Activated gamma-delta T cell treated with Interleukin-2 at 50 U/mL for 16 hours (primary cell): ENCODE data around the gene KCTD17.

Source experiments
- DNase-seq: peaks from one replicate; pipeline ENCODE4 v3.0.0-alpha.2; 2020

KCTD17 gene

DNA sequence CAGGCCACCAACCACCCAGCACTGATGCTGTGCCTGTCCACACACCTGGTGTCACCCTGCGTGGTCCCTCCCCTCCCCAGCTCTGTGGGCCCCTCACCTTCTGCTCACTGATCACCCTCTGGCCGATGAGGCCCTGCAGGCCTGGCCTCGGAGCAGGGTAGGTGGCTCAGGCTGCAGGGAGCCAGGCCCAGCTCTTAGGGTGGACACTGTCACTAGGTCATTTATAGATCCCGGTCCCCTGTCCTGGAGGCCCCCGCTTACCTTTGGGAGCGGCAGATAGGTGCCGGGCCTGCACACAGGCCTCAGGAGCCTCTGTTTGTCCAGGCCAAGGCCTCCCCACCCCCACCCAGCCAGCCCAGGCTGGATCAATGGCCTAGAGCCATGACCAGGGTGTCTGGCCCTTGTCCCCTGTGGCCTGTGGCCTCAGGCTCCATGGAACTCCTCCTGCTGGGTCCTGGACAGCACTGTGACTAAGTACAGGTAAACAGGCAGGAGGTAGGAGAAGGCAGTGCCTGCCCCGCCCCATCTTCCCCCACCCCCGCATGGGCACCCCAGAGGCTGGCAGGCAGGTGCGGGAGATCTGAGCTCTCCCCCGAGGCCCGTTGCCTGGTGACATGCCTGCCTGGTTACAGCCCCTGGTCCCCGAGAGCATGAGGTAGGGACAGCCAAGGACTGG is 57.8 kb downstream of the KCTD17 start, which contains the start of gene TMPRSS6:
TSS of gene TMPRSS6 (minus strand) at position 472 of the 676 bp plus-strand sequence. CDS start 6,296 bp downstream, outside the sequence.
- DNase-seq, result no peak

DNA sequence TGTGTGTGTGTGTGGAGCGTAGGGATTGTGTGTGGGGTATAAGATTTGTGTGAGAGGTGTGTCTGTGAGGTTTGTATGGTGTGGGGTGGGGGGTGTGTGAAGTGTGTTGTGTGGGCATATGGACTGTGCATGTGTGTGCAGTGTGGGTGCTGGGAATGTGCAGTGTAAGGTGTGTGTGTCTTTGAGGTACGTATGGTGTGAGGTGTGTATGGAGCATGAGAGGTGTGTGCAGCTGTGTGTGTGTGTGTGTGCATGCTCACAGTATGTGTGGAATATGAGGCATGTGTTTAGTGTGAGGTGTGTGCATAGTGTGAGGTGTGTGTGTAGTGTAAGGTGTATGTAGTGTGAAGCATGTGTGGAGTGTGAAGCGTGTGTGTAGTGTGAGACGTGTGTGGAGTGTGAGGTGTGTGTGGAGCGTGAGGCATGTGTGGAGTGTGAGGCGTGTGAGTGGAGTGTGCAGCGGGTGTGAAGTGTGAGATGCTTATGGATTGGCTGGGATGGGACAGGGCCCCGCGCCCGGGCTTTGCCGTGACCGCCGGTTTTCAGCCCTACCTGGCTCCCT is 59.7 kb downstream of the KCTD17 start:
- no peak for DNase-seq

DNA sequence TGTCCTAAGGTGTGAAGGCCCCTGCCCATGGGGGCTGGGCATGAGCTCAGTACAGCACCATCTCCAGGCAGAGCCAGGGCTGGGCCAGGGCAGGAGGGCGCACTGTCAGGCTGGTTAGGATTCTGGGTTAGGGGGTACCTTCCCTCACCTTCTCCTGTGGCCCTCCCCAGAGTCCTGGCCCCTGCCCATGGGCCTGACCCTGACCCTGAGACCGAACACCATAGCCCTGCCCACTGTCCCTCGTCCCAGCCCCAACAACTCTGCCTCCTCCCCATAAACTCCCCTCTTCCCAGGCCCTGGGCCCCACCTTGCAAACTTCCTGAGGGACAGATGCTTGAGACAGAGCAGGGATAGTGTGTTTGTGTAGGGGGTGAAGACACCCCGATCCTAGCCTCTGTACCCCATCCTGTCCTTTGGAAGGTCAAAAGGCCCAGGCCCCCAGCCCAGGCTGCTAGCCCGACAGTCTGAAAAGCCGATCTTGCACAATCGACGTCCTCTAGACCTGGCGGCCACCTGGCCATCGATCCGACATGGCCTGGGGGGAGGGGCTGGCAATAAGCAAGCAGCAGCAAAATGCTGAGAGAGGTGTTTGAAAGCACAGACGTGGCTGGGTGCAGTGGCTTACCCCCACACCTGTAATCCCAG is 60.7 kb downstream of the KCTD17 start:
- DNase-seq, result no peak
